Measurements from ENCODE around the gene CNTLN.

Gene CNTLN

GRCh38 chr9:17322882-17323864 lies 188.3 kb downstream of the CNTLN start:
- DNase-seq (ENCODE audit: low read depth, low spot score) = no peak
- TF ChIP-seq, protein P1, sequence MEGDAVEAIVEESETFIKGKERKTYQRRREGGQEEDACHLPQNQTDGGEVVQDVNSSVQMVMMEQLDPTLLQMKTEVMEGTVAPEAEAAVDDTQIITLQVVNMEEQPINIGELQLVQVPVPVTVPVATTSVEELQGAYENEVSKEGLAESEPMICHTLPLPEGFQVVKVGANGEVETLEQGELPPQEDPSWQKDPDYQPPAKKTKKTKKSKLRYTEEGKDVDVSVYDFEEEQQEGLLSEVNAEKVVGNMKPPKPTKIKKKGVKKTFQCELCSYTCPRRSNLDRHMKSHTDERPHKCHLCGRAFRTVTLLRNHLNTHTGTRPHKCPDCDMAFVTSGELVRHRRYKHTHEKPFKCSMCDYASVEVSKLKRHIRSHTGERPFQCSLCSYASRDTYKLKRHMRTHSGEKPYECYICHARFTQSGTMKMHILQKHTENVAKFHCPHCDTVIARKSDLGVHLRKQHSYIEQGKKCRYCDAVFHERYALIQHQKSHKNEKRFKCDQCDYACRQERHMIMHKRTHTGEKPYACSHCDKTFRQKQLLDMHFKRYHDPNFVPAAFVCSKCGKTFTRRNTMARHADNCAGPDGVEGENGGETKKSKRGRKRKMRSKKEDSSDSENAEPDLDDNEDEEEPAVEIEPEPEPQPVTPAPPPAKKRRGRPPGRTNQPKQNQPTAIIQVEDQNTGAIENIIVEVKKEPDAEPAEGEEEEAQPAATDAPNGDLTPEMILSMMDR (IDR thresholded peaks at IDR 0.05; ENCODE audit: low read depth, low read length) = no peak
- no peak overlapping the region for H3K4me3 ChIP-seq (ENCODE audit: low read depth, low read length)
- in situ Hi-C loops (cut with HindIII; ENCODE audit: low sequenced_read_pairs) = no loop called here

GRCh38 chr9:17328331-17328730 lies 193.5 kb downstream of the CNTLN start:
- no peak for DNase-seq (ENCODE audit: low read depth, low spot score)
- in situ Hi-C loops (cut with HindIII; ENCODE audit: low sequenced_read_pairs) = no loop called here
- TF ChIP-seq, protein P1 (IDR thresholded peaks at IDR 0.05; ENCODE audit: low read depth, low read length) = no peak
- no peak overlapping the region for H3K4me3 ChIP-seq (ENCODE audit: low read depth, low read length)

- in situ Hi-C loops (cut with HindIII; ENCODE audit: low sequenced_read_pairs) = no loop called here
- no peak for DNase-seq (ENCODE audit: low read depth, low spot score)
- no peak overlapping the region for H3K4me3 ChIP-seq (ENCODE audit: low read depth, low read length)
- TF ChIP-seq, protein P1 (IDR thresholded peaks at IDR 0.05; ENCODE audit: low read depth, low read length) = no peak
Observed at GRCh38 chr9:17330097-17330496, 195.3 kb downstream of the CNTLN start.

DNA sequence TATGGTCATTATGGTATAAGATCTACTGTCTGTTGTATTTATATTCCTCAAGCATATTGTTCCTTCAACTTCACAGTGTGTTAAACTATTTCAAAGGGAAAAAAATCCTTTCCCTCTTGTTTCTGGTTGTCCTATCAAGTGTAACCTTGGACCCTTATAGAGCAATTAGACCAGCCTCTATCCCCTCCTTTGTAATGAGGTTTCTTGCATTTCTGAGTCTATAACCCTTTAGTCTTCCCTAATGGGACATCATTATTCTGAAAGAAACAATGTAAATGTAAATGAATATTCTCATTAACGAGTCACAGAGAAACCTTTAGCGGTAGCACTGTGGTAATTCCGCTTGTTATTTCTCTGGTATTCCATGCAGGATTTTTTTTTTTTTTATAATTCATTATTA lies 197.3 kb downstream of the CNTLN start:
- in situ Hi-C loops (cut with HindIII; ENCODE audit: low sequenced_read_pairs) = no loop called here
- TF ChIP-seq, protein P1 (IDR thresholded peaks at IDR 0.05; ENCODE audit: low read depth, low read length) = no peak
- DNase-seq (ENCODE audit: low read depth, low spot score) = no peak
- H3K4me3 ChIP-seq (ENCODE audit: low read depth, low read length) = no peak overlapping the region

DNA sequence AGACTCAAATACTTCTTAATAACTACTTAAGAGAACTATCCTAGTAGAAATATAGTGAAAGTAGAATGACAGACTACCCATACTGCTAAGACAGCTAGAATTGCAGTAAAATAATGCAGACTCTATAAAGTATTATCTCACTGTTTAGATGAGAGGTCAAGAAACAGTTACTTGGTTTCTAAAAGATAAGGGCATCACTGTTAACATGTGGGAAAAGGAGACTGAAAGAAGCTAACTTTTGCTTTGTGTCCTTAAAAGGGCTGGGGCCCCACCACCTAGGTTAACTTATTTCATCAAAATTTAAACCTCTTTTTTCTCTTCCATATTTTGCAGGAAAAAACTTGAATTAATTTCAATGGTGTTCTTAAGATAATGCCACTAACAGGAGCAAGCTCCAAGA lies 204.3 kb downstream of the CNTLN start:
- in situ Hi-C loops (cut with HindIII; ENCODE audit: low sequenced_read_pairs) = no loop called here
- no peak overlapping the region for H3K4me3 ChIP-seq (ENCODE audit: low read depth, low read length)
- TF ChIP-seq, protein P1 (IDR thresholded peaks at IDR 0.05; ENCODE audit: low read depth, low read length) = no peak
- no peak for DNase-seq (ENCODE audit: low read depth, low spot score)

- H3K4me3 ChIP-seq (ENCODE audit: low read depth, low read length) = no peak overlapping the region
- DNase-seq (ENCODE audit: low read depth, low spot score) = no peak
- TF ChIP-seq, protein P1 (IDR thresholded peaks at IDR 0.05; ENCODE audit: low read depth, low read length) = no peak
- in situ Hi-C loops (cut with HindIII; ENCODE audit: low sequenced_read_pairs) = no loop called here
Observed at GRCh38 chr9:17342696-17343095, 207.9 kb downstream of the CNTLN start.

Data from astrocyte of the spinal cord (primary cell).